Smooth muscle cell of the brain vasculature (primary cell): ENCODE measurements around the gene SPAG8.

Source experiments
- DNase-seq: peaks from one replicate; pipeline ENCODE4 v3.0.0-alpha.2; 2012; ENCODE audit warnings: low read depth, low spot score

Gene SPAG8

GRCh38 chr9:35813434-35814105, 1.5 kb upstream of the SPAG8 start:
- DNase-seq: no peak

- no peak for DNase-seq
Measured at GRCh38 chr9:35811381-35812024, 559 bp downstream of the SPAG8 start.

- DNase-seq: no peak
Measured at GRCh38 chr9:35810122-35810521, 1.9 kb downstream of the SPAG8 start.

- DNase-seq: no peak
Measured at GRCh38 chr9:35808433-35808832, 3.6 kb downstream of the SPAG8 start.

GRCh38 chr9:35806101-35806500, 6.0 kb downstream of the SPAG8 start:
- DNase-seq: no peak

- no peak for DNase-seq
Measured at GRCh38 chr9:35801328-35802128, 10.5 kb downstream of the SPAG8 start.

GRCh38 chr9:35800530-35800929, 11.5 kb downstream of the SPAG8 start:
- no peak for DNase-seq

GRCh38 chr9:35798658-35799374, 13.2 kb downstream of the SPAG8 start:
- DNase-seq: no peak

- DNase-seq: no peak
Measured at GRCh38 chr9:35797311-35798109, 14.6 kb downstream of the SPAG8 start.

- no peak for DNase-seq
Measured at GRCh38 chr9:35795695-35796094, 16.4 kb downstream of the SPAG8 start.

GRCh38 chr9:35793461-35793860, 18.6 kb downstream of the SPAG8 start:
- no peak for DNase-seq

GRCh38 chr9:35792826-35793225, 19.2 kb downstream of the SPAG8 start:
- no peak for DNase-seq

GRCh38 chr9:35792024-35792813, 19.8 kb downstream of the SPAG8 start:
- DNase-seq: no peak

GRCh38 chr9:35791297-35791921, 20.7 kb downstream of the SPAG8 start, which contains the start of gene NPR2:
Gene NPR2 (plus strand): TSS chr9:35791591. CDS start chr9:35792409, 818 bp downstream.
- no peak for DNase-seq

- DNase-seq: peak; percentile 73
Measured at GRCh38 chr9:35790385-35791296, 21.4 kb downstream of the SPAG8 start.

- DNase-seq: no peak
Measured at GRCh38 chr9:35790025-35790384, 22.1 kb downstream of the SPAG8 start.

GRCh38 chr9:35789541-35789940, 22.5 kb downstream of the SPAG8 start:
- no peak for DNase-seq

GRCh38 chr9:35783418-35783817, 28.6 kb downstream of the SPAG8 start:
- no peak for DNase-seq

- DNase-seq: no peak
Measured at GRCh38 chr9:35781066-35781465, 31.0 kb downstream of the SPAG8 start.
